ENCODE data around the gene CCDC186.
A peak's percentile ranks its signal among the peaks of the same experiment; 100 is the strongest.

CCDC186 gene

DNA sequence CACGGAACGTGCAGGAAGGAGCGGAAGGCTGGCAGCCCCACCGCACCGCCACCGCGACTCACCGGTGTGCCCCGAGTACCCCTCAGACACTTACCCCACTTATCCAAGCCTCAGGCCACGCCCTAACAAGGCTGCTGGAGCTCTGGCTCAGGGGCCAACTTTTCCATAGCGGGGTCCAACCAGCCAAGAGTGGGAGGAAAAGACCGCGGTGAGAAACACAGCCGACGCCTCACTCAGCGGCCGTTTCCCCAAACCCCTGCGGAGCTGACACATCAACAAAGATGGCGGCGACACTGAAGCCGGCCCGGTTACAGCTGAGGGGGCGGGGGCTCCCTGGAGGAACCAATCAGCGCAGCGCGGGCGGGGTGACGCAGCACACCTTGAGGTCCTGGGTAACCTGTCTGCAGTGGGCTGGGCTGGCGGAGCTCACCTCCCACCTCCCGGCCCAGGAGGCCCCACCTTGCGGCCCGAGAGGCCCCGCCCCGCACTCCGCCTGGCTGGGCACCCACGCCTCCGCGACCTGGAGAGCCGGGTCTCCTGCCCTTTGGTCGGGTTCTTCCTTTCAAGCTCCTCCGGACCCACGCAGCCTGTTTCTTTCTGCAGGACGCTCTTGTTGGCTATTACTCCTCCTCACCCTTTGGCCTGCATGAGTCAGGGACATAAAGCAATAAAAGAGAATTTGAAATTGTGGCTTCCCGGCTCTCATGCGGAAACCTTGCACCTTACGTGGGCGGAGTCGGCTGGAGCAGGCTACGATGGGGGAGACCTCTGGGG, at the start of gene CCDC186:
CCDC186 (minus strand) TSS at position 283 of the 774 bp plus-strand sequence. CDS start 10,935 bp downstream, outside the sequence.
- DNase-seq = peak; percentile 73 to 94

DNA sequence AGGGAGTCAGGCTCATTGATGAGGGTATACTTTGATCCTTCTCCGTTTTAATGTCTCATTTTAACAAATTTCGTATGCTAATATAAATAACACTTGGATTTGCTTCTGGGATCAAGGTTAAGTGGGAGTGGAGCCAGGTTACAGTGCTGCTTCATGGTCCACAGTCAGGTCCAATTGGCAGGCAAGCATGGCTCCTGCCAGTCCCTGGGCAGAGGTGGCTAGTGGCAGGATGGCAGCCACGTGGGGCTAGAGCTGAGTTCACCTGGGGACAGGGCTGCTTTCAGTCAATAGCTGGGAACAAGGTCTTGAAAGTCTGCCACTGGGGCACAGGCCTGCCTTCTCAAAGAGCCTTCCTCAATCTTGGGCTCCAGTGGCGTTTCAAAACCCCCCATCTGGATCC, 49.1 kb upstream of the CCDC186 start:
- DNase-seq = no peak

DNA sequence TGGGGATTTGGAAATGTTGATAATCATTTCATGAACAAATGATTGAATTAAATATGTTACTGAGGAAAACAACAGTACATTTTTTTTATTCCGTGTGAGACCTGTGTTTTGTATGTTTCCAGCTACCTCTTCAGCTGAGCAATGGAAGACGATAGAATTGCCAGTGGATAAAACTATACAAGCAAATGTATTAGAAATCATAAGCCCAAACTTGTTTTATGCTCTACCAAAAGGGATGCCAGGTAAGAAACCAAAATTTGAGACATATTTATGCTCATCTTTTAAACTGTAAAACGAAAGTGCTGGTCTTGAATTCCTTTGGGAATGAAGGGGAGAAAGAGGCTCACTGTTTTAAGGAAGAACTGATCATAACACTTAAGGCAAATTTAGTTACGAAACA, 47.2 kb upstream of the CCDC186 start:
- no peak for DNase-seq

DNA sequence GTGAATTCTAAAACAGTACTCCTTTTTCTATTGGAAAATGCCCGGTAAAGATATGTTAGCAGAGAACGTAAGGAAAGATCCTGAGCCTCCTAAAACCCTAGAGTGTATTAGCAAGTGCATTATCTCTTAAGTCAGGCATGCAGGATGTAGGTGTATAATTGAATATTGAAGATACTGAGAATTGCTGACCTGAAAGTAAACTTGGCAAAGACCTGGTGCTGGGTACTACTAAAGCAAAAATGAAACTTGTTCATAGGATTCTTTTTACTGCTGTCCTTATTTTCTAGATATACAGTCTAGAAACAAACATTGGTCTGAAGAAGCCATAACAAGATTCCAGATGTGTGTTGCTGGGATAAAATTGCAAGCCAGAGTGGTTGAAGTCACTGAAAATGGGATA, 46.3 kb upstream of the CCDC186 start:
- no peak for DNase-seq

GRCh38 chr10:114215033-114215432, 41.0 kb upstream of the CCDC186 start:
- no peak for DNase-seq

- DNase-seq = no peak
These were observed 38.1 kb upstream of the CCDC186 start for GRCh38 chr10:114212153-114212552.

- no peak for DNase-seq
These were observed 34.3 kb upstream of the CCDC186 start for GRCh38 chr10:114208351-114208750.

- no peak for DNase-seq
These were observed 33.3 kb upstream of the CCDC186 start for GRCh38 chr10:114207349-114207748.

GRCh38 chr10:114206902-114207301, 32.9 kb upstream of the CCDC186 start:
- DNase-seq = no peak

- no peak for DNase-seq
These were observed 28.8 kb upstream of the CCDC186 start for GRCh38 chr10:114202812-114203211.

DNA sequence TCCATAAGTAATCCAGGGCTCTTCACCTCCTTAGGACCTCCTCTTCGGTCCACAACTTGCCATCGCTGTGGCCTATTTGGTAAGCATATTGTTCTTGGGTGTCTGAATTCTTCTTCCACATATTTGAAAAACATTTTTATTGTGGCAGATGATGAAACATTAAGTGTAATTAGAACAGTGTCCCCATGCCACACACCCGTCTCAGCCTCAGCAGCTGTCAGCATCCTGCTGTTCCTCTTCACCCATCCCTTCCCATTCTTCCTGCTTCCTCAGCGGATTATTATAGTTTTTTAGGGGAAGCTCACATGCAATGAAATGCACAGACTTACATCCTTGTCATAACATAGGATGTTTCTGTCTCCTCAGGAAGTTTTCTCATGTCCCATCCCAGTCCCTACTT, 25.2 kb upstream of the CCDC186 start:
- no peak for DNase-seq

- no peak for DNase-seq
These were observed 21.1 kb upstream of the CCDC186 start for GRCh38 chr10:114195079-114195478.

DNA sequence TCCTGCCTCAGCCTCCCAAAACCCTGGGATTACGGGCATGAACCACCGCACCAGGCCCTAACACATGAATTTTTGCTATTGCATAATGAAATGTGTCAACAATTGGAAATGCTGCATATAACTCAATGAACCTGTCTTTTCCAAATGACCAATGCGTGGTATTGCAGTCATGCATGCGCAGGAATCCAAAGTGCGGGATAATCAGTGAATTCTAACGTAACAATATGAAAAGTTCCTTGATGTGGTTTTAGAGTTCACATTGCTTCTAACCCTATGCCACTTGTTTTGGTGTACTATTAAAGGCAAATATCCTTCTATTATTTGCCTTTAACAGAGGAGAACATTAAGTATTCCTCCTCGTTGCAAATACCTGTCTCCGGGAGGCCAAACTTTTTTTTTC, 15.7 kb upstream of the CCDC186 start:
- DNase-seq = no peak

DNA sequence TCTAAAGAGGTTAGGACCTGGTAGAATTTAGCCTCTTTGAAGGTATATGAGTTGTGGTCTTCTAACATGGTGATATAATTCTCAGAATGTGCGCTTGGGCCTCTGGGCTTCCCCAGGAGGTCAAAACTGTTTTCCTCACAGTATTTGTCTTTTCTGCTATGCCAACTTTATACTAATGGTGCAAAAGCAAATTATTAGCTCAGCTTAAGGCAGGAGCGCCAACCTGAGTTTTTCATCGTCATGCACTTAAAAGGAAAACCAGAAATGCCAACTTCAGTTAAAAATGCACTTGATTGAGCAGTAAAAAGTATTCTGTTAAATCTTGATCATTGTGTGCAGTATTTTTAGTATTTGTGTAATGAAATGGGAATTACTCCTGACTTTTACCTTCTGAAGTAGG, 14.9 kb upstream of the CCDC186 start:
- no peak for DNase-seq

GRCh38 chr10:114188001-114188400, 14.0 kb upstream of the CCDC186 start:
- no peak for DNase-seq

- no peak for DNase-seq
These were observed 10.3 kb upstream of the CCDC186 start for GRCh38 chr10:114184276-114184675.

DNA sequence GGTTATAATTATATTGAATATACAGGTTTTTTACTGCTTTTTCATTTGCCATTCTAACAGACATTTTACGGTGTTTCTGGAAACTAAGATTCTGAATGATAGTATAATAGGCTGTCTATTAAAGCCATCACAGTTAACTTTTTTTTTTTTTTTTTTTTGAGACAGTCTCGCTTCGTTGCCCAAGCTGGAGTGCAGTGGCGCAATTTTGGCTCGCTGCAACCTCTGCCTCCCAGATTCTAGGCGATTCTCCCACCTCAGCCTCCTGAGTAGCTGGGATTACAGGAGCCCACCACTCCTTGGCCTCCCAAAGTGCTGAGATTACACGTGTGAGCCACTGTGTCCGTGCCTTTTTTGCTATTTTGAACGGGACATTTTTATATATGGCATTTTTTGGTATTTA, 9.6 kb upstream of the CCDC186 start:
- no peak for DNase-seq

- no peak for DNase-seq
These were observed 8.0 kb upstream of the CCDC186 start for GRCh38 chr10:114181971-114182370.

GRCh38 chr10:114180937-114181336, 6.9 kb upstream of the CCDC186 start:
- no peak for DNase-seq

DNA sequence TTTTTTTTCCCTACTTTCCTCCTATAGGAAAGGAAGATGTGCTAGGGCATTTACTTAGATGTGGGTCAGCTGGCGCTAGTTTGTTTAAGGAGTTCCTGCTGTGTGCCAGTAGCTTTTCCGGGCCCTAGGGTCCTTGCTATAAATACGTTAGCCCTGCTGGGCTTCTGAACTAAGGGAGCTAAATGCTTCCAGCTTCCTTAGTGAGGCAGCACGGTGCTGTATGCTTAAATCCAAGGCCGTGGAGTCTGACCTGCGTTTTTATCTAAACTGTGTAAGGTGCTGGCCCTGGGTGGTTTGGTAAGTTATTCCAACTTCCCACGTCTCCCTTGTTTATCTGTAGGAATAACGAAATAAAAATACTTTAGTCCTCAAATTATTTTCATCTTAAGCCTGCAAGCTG, 5.7 kb upstream of the CCDC186 start:
- DNase-seq = no peak

DNA sequence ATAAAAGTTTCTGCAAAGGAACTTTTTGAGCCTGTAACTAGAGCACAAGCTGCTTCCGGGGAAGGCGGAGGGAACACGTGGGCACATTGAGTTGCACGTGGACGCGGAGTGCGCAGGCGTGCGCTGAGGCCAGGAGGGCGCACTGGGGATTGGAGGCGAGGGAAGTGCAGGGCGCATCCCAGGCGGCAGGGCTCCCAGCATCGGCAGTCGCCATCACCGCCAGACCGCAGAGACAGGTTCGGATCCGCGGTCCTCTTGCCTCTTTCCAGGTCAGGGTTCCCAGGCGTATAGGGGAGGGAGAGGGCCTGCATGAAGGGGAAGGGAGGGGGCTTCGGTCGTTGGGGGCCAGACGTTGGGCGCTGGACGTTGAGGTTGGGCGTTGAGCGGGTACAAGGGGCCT, 5.1 kb upstream of the CCDC186 start, which contains the start of gene TDRD1:
TDRD1 (plus strand) TSS at position 206 of the 400 bp plus-strand sequence. CDS start 8,479 bp downstream, outside the sequence.
- no peak for DNase-seq

- DNase-seq = no peak
These were observed 2.5 kb upstream of the CCDC186 start for GRCh38 chr10:114176511-114176910.

- DNase-seq = no peak
These were observed 1.7 kb upstream of the CCDC186 start for GRCh38 chr10:114175667-114176066.

DNA sequence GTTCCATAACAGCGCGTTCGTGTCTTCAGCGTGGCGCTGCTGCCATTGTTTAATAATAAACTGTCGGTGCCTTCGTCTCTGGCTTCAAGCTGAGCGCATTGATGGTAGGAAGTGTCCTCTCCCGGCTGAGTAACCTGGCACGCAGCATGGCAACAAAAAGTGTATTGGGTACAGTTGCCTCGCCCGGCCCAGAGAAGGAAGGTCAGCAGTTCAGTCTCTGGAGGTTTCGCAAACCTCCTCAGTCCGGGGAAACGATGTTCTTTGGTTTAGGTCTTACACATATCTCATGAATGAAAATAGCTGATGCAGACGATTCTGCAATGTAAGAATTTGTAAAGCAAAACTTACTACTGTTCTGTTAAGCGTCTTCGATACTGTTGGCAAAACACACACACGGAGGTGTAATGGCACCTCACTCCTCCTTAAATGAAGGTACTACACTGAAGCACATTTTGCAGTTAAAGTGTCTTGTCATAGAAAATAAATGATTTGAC, 739 bp upstream of the CCDC186 start:
- no peak for DNase-seq

GRCh38 chr10:114173603-114173920, 441 bp downstream of the CCDC186 start:
- DNase-seq = no peak
